H54 (cell line): ENCODE data around the gene KLF18.
"Not testable (repeated sequence)": the region's sequence is repeated elsewhere in the genome, so short reads cannot be mapped to it uniquely, and the experiment has no call there.

Experiments
- DNase-seq: peaks from one replicate; pipeline ENCODE4 v3.0.0; 2011; ENCODE audit warnings: low spot score, mixed read lengths; ENCODE audit not compliant: insufficient read length
- FAIRE-seq: peaks from 3 replicates; lab custom pipeline; 2011; peaks lifted over from hg19 to GRCh38; lab: Jason Lieb, UNC
- POLR2A ChIP-seq: IDR thresholded peaks from 2 replicates; pipeline ENCODE4 v1.6.1; 2011; ENCODE audit warnings: low read depth, mild to moderate bottlenecking, low read length

Gene KLF18

GRCh38 chr1:44141531-44141930 lies at the start of gene KLF18:
TSS of gene KLF18 (minus strand) at chr1:44141631. CDS start at chr1:44141631, 0 bp downstream.
- DNase-seq: no peak
- FAIRE-seq: no peak
- TF ChIP-seq POLR2A: no peak

GRCh38 chr1:44174630-44175029 lies 33.2 kb upstream of the KLF18 start:
- no peak for FAIRE-seq
- TF ChIP-seq POLR2A: no peak
- no peak for DNase-seq

GRCh38 chr1:44170281-44170823 lies 28.9 kb upstream of the KLF18 start:
- DNase-seq (no peak), FAIRE-seq (no peak)
- TF ChIP-seq POLR2A: no peak

- DNase-seq (no peak), FAIRE-seq (no peak)
- TF ChIP-seq POLR2A: no peak
Observed at GRCh38 chr1:44168520-44169098, 27.2 kb upstream of the KLF18 start.

GRCh38 chr1:44161546-44161945 lies 20.1 kb upstream of the KLF18 start:
- TF ChIP-seq POLR2A: no peak
- no peak for FAIRE-seq
- DNase-seq: no peak

- DNase-seq (no peak), FAIRE-seq (no peak)
- TF ChIP-seq POLR2A: no peak
Observed at GRCh38 chr1:44158871-44159270, 17.4 kb upstream of the KLF18 start.

- TF ChIP-seq POLR2A: no peak
- DNase-seq (no peak), FAIRE-seq (no peak)
Observed at GRCh38 chr1:44157903-44158302, 16.5 kb upstream of the KLF18 start.

- no peak for DNase-seq
- TF ChIP-seq POLR2A: no peak
- peak; percentile 20 for FAIRE-seq
Observed at GRCh38 chr1:44154049-44154448, 12.6 kb upstream of the KLF18 start.

GRCh38 chr1:44152692-44153091 lies 11.3 kb upstream of the KLF18 start:
- TF ChIP-seq POLR2A: no peak
- FAIRE-seq (no peak), DNase-seq (no peak)

GRCh38 chr1:44151808-44152207 lies 10.4 kb upstream of the KLF18 start:
- TF ChIP-seq POLR2A: no peak
- FAIRE-seq (no peak), DNase-seq (no peak)

GRCh38 chr1:44151332-44151731 lies 9.9 kb upstream of the KLF18 start:
- no peak for TF ChIP-seq POLR2A
- no peak for DNase-seq
- no peak for FAIRE-seq

- no peak for FAIRE-seq
- no peak for TF ChIP-seq POLR2A
- no peak for DNase-seq
Observed at GRCh38 chr1:44147582-44147981, 6.2 kb upstream of the KLF18 start.

- TF ChIP-seq POLR2A: no peak
- DNase-seq: no peak
- no peak for FAIRE-seq
Observed at GRCh38 chr1:44146536-44147361, 5.3 kb upstream of the KLF18 start.

GRCh38 chr1:44144962-44145756 lies 3.7 kb upstream of the KLF18 start:
- FAIRE-seq: no peak
- TF ChIP-seq POLR2A: no peak
- no peak for DNase-seq

- FAIRE-seq, DNase-seq: not testable (repeated sequence)
Observed at GRCh38 chr1:44139565-44139964, 1.9 kb downstream of the KLF18 start.
